SU-DHL-6 (cell line): Measurements from ENCODE around the gene CTCFL.

Experiments
- CTCF ChIP-seq: fragments of 200-600 bp; sonication (generic); IDR thresholded peaks from one replicate; pipeline ENCODE4 v1.5.1; 2017; ENCODE audit warnings: antibody characterized with exemption, mild to moderate bottlenecking, low read length, moderate library complexity; ENCODE audit not compliant: insufficient read depth, poor library complexity, severe bottlenecking
- EZH2phosphoT487 ChIP-seq: fragments of 200-600 bp; sonication (generic), shearing (Covaris generic); conservative IDR thresholded peaks from 2 replicates; pipeline ENCODE4 v1.6.1; 2018; ENCODE audit warnings: mild to moderate bottlenecking, antibody characterized with exemption, low read length, moderate library complexity, mixed read lengths

- TF ChIP-seq CTCF (no peak), EZH2phosphoT487 (no peak)
These were observed 567 bp upstream of the CTCFL start for GRCh38 chr20:57525328-57526086.
